ENCODE measurements around the gene RGL2. TPM values are rescaled to one million over a fixed set of nuclear protein-coding genes. Genes with fewer than 3 reads are reported as not detected.
"Not testable (repeated sequence)": the region's sequence is repeated elsewhere in the genome, so short reads cannot be mapped to it uniquely, and the experiment has no call there.

Gene RGL2
- total RNA-seq, 2 experiments from 2014 or later = 52.6 to 52.8 TPM

- ChIA-PET POLR2A (interaction anchor here (1.5 kb wide), 1 partner anchor 23 kb away, joined by 8 read pairs; the partner anchor contains the start of gene RGL2), CTCF (interaction anchor here (0.6 to 2.5 kb wide), 10 partner anchors 15 to 95 kb away, joined by 3 to 18 read pairs (median 4); no protein-coding TSS in a partner anchor)
- H3K4me3 Mint-ChIP-seq = peak overlapping the region; percentile 95
- H3K27ac Mint-ChIP-seq = peak overlapping the region; percentile 91
- H3K4me1 Mint-ChIP-seq = peaks cover 69% of the 10 kb centered on the region
- DNase-seq, H3K9me3 Mint-ChIP-seq, H3K27me3 Mint-ChIP-seq: not testable (repeated sequence)
- H3K36me3 Mint-ChIP-seq (ENCODE audit: low read depth) = peaks cover 57% of the 10 kb centered on the region
Observed at GRCh38 chr6:33275795-33276580, 22.8 kb downstream of the RGL2 start.

- no peaks in the 10 kb centered on the region for H3K27me3 Mint-ChIP-seq
- no peaks in the 10 kb centered on the region for H3K9me3 Mint-ChIP-seq
- peaks cover 73% of the 10 kb centered on the region for H3K4me1 Mint-ChIP-seq
- H3K27ac Mint-ChIP-seq = peak overlapping the region; percentile 77
- ChIA-PET CTCF (interaction anchor here (1.2 to 1.3 kb wide), 2 partner anchors 15 to 25 kb away, joined by 3 read pairs; partner anchors contain the start of genes PFDN6 and WDR46), POLR2A (no interaction called here)
- no peak for DNase-seq
- H3K4me3 Mint-ChIP-seq = peak overlapping the region; percentile 95
- peaks cover 55% of the 10 kb centered on the region for H3K36me3 Mint-ChIP-seq (ENCODE audit: low read depth)
Observed at GRCh38 chr6:33273924-33274902, 24.5 kb downstream of the RGL2 start.

DNA sequence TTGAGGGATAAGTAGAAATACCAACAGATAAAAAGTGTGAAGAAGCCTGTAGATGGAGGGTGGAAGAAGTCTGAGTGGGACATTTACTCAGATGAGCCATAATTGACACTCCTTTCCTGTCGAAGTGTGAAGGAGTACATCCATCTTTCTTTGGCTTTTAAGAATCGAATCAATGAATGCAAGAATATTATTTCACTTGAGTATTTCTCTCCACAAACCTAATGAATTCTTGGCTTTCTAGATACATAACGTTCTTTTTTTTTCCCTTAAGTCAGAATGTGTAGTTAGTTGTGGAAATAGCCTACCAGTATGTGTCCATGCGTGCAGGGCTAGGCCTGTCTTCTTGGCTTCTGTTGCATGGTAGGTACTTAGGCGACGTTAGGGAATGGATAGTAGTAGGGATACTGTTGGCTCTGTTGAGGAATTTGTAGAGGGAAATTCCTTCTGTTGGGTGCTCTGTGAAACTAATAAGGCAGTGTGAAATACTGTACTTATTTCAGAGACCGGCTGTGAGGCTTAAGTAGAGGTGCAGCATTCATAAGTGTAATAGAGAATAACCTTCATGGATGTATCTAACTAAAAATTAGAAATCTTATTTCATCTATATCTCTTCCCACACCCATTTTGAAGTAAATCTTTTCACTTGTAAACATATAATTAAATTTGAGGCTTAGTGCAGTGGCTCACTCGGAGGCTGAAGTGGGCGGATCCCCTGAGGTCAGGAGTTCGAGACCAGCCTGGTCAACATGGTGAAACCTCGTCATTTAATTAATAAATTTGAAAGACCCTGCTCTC is 25.4 kb downstream of the RGL2 start:
- H3K27ac Mint-ChIP-seq = peak overlapping the region; percentile 98
- DNase-seq = no peak
- peaks cover 62% of the 10 kb centered on the region for H3K36me3 Mint-ChIP-seq (ENCODE audit: low read depth)
- no peaks in the 10 kb centered on the region for H3K9me3 Mint-ChIP-seq
- ChIA-PET CTCF (interaction anchor here (1.2 to 1.7 kb wide), 2 partner anchors 16 to 22 kb away, joined by 3 to 6 read pairs; partner anchors contain the start of genes PFDN6 and WDR46), POLR2A (no interaction called here)
- H3K27me3 Mint-ChIP-seq = no peaks in the 10 kb centered on the region
- H3K4me3 Mint-ChIP-seq = peak overlapping the region; percentile 95
- peaks cover 68% of the 10 kb centered on the region for H3K4me1 Mint-ChIP-seq

DNA sequence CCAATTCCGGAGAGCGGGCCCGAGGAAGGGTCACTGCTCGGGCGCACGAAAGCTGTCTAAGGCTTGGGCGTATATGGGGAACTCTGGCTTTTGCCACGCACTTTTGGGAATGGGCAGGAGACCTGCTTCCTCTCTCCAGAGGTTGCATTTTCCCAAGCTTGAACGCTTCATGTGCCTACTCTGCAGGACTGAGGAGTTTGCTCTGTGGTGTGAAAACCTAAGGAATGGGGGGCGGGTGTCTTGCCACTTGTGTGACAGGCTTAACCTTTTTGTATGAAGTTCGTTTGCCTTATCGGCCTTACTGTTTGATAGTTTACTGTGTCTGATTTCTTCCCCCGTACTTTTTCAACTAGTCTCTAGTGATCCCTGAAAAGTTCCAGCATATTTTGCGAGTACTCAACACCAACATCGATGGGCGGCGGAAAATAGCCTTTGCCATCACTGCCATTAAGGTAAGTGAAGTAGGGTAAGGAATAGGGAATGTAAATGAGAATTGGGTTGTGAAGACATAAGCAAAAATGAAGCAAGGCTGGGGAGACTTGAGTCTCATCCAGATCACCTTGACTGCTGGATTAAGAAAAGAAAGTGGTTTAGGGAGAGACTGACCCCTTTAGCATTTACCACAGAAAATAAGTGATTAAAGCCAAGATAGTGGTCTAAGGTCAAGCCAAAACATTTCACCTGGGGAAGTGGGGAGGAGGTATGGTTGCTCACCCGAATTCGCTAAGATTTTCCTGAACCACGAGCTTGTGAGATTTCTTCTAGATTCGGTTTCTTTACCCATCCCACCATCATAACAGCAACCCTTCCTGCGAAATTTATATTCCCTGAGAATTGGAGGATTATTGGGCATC is 26.2 kb downstream of the RGL2 start:
- DNase-seq = no peak
- Mint-ChIP-seq H3K36me3 (ENCODE audit: low read depth) (peaks cover 68% of the 10 kb centered on the region), H3K4me3 (peak overlapping the region; percentile 95), H3K9me3 (no peaks in the 10 kb centered on the region), H3K4me1 (peaks cover 62% of the 10 kb centered on the region), H3K27me3 (no peaks in the 10 kb centered on the region), H3K27ac (peak overlapping the region; percentile 98)
- CTCF ChIA-PET = interaction anchor here (0.6 to 2.5 kb wide), 7 partner anchors 10 to 1151 kb away, joined by 3 to 13 read pairs (median 5); partner anchors contain the start of genes PFDN6 and WDR46
- POLR2A ChIA-PET = interaction anchor here (1.2 to 1.8 kb wide), 2 partner anchors 23 to 27 kb away, joined by 7 to 11 read pairs; partner anchors contain the start of gene RGL2

DNA sequence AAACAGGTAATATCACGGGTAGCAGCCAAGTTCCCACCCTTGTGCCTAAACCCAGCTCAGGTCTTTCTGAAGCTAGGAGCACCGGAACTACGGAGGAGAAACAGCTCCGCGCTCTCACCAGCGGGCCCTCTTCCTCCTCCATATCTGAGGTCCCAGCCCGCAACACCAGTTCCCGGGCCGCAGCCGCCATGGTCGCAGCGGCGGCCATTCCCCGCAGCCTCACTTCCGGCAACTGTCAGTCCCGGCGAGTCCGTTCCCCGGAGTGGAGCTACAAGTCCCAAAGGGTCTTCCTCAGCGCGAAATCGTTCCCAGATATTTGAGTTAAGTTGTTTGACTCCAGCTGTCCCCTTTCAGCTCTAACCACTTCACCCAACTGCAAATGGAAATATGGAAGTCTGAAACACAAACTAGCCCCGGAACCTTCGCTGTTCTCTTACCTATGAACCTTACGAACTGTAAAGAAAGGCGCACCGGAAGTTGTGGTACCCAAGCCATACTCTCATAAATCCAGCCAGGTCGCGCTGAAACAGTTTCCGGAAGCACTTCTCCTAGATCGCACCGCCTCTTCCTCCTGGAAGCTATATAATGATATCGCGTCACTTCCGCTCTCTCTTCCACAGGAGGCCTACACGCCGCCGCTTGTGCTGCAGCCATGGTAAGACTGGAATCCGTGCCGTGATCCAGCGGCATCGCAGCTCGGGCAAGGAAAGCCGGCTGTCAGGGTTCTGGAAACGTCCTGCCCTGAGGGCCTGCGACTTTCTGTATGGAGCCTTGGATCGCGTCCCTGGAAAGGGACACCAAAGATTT is 27.1 kb downstream of the RGL2 start, which contains the start of the genes RPS18 and VPS52:
TSS of gene RPS18 (plus strand) at position 608 of the 807 bp plus-strand sequence. CDS start at position 653, 45 bp downstream.
TSS of gene VPS52 (minus strand) at position 409 of the 807 bp plus-strand sequence. CDS start at position 208, 201 bp downstream.
- Mint-ChIP-seq H3K27ac (peak within 1 kb of the TSS; percentile 98), H3K36me3 (ENCODE audit: low read depth) (peaks cover 67% of the 10 kb centered on the region), H3K4me1 (peaks cover 61% of the 10 kb centered on the region), H3K4me3 (peak within 1 kb of the TSS; percentile 95), H3K9me3 (no peaks in the 10 kb centered on the region), H3K27me3 (no peaks in the 10 kb centered on the region)
- POLR2A ChIA-PET = interaction anchor here (1.2 to 1.8 kb wide), 3 partner anchors 22 to 300 kb away, joined by 7 to 11 read pairs (median 11); partner anchors contain the start of gene RGL2
- CTCF ChIA-PET = interaction anchor here (0.6 to 3.6 kb wide), 10 partner anchors 9 to 1152 kb away, joined by 3 to 13 read pairs (median 4); partner anchors contain the start of genes CUTA, PFDN6 and WDR46
- peak; percentile 96 for DNase-seq

- Mint-ChIP-seq H3K27ac (peak overlapping the region; percentile 98), H3K27me3 (no peaks in the 10 kb centered on the region), H3K4me3 (peak overlapping the region; percentile 95), H3K36me3 (ENCODE audit: low read depth) (peaks cover 64% of the 10 kb centered on the region), H3K9me3 (no peaks in the 10 kb centered on the region), H3K4me1 (peaks cover 55% of the 10 kb centered on the region)
- no peak for DNase-seq
- ChIA-PET POLR2A (interaction anchor here (1.2 to 1.8 kb wide), 3 partner anchors 22 to 300 kb away, joined by 7 to 11 read pairs (median 11); partner anchors contain the start of gene RGL2), CTCF (interaction anchor here (0.6 to 3.6 kb wide), 4 partner anchors 10 to 68 kb away, joined by 4 to 13 read pairs (median 9); partner anchors contain the start of genes PFDN6 and WDR46)
Observed at GRCh38 chr6:33271117-33271467, 27.6 kb downstream of the RGL2 start.

DNA sequence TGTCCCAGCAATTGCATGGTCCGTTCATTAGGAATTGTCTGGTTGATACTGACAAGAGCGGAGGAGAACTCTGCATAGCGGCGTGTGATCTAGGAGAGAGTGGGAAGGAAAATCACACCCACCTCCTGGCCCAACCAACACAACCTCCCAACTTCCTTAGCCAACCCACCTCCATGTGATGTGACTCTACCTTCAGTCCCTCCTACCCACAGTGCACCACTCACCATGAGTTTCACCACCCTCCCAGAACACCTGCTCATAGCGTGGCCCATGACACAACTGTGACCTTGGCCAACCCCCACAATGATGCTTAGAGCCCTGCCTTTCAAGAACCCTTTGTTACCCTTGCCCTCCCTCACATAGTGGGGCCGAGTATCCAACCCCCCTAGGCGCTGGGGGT is 34.7 kb downstream of the RGL2 start:
- Mint-ChIP-seq H3K4me3 (no peak overlapping the region), H3K27me3 (no peaks in the 10 kb centered on the region), H3K4me1 (peaks cover 9% of the 10 kb centered on the region), H3K36me3 (ENCODE audit: low read depth) (peaks cover 59% of the 10 kb centered on the region), H3K9me3 (no peaks in the 10 kb centered on the region), H3K27ac (no peak overlapping the region)
- CTCF ChIA-PET = interaction anchor here (4.6 kb wide), 1 partner anchor 15 kb away, joined by 24 read pairs; no protein-coding TSS in a partner anchor
- no peak for DNase-seq
- POLR2A ChIA-PET = interaction anchor here (0.6 kb wide), 1 partner anchor 127 kb away, joined by 3 read pairs; no protein-coding TSS in a partner anchor

- H3K4me1 Mint-ChIP-seq, H3K27me3 Mint-ChIP-seq, POLR2A ChIA-PET, H3K9me3 Mint-ChIP-seq, DNase-seq, H3K4me3 Mint-ChIP-seq, H3K27ac Mint-ChIP-seq: not testable (repeated sequence)
- CTCF ChIA-PET = interaction anchor here (1.2 to 4.6 kb wide), 2 partner anchors 9 to 13 kb away, joined by 3 to 24 read pairs; partner anchors contain the start of genes RPS18 and VPS52
- H3K36me3 Mint-ChIP-seq (ENCODE audit: low read depth) = peaks cover 53% of the 10 kb centered on the region
Observed at GRCh38 chr6:33262490-33262889, 36.3 kb downstream of the RGL2 start.

DNA sequence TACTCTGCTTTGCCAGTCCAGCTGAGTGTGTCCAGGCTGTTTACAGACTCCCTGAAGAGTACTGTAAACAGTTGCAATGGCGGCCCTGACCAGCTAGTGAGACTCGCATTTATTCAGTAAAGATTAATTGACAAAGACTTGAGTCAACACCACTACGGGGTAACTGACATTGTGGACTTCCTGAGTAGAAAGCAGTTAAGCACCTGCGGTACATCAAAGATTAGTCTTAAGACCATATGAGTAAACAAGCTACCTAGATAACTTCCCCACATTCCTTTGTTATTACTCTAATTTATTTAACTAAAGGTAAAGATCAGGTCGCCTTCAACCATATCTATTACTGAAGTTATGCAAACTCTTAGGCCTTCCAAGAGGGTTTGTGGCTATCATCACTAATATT is 39.7 kb downstream of the RGL2 start:
- no peak overlapping the region for H3K27ac Mint-ChIP-seq
- CTCF ChIA-PET = interaction anchor here (0.6 kb wide), 1 partner anchor 480 kb away, joined by 5 read pairs; no protein-coding TSS in a partner anchor
- POLR2A ChIA-PET = no interaction called here

GRCh38 chr6:33254591-33254990 is 44.2 kb downstream of the RGL2 start:
- CTCF ChIA-PET = interaction anchor here (0.5 to 0.9 kb wide), 3 partner anchors 14 to 181 kb away, joined by 3 to 4 read pairs (median 3); partner anchors contain the start of gene HLA-DPA1
- Mint-ChIP-seq H3K27ac (no peak overlapping the region), H3K4me1 (peaks cover 25% of the 10 kb centered on the region), H3K27me3 (no peaks in the 10 kb centered on the region), H3K4me3 (no peak overlapping the region), H3K36me3 (ENCODE audit: low read depth) (peaks cover 39% of the 10 kb centered on the region), H3K9me3 (no peaks in the 10 kb centered on the region)
- POLR2A ChIA-PET = no interaction called here
- no peak for DNase-seq

More for the DNA sequence above, 39.7 kb downstream of the RGL2 start:
- Mint-ChIP-seq H3K9me3 (no peaks in the 10 kb centered on the region), H3K4me1 (peaks cover 3% of the 10 kb centered on the region), H3K4me3 (no peak overlapping the region), H3K27me3 (no peaks in the 10 kb centered on the region), H3K36me3 (ENCODE audit: low read depth) (peaks cover 41% of the 10 kb centered on the region)
- DNase-seq = no peak
